Myocyte (in vitro differentiated cells): Measurements from ENCODE around the gene LAPTM5. TPM values are rescaled to one million over a fixed set of nuclear protein-coding genes. Genes with fewer than 3 reads are reported as not detected.
"Not testable (repeated sequence)": the region's sequence is repeated elsewhere in the genome, so short reads cannot be mapped to it uniquely, and the experiment has no call there.

ENCODE experiments used
- DNase-seq: peaks from one replicate; pipeline ENCODE4 v3.0.0-alpha.2; 2012; ENCODE audit warnings: low read depth
- polyA plus RNA-seq: library from polyadenylated mRNA; unstranded; fragments of >200 nt; gene quantifications from one replicate; pipeline ENCODE4 v1.2.1, GENCODE V29; 2012; ENCODE audit warnings: missing spikeins
- total RNA-seq: library from RNA; depleted of rRNA; stranded (reverse); fragments of >200 nt; gene quantifications from 2 replicates; pipeline ENCODE4 v1.2.3, GENCODE V29; 2014

The LAPTM5 gene
- total RNA-seq, result 0.62 and 0.78 TPM in 2 replicates
- 1.3 TPM for polyA plus RNA-seq

- DNase-seq, result no peak
Observed at GRCh38 chr1:30757352-30758120, at the start of gene LAPTM5. Gene LAPTM5, minus strand, starts transcription at chr1:30757774. Its CDS starts 29 bp downstream, at chr1:30757745.

DNA sequence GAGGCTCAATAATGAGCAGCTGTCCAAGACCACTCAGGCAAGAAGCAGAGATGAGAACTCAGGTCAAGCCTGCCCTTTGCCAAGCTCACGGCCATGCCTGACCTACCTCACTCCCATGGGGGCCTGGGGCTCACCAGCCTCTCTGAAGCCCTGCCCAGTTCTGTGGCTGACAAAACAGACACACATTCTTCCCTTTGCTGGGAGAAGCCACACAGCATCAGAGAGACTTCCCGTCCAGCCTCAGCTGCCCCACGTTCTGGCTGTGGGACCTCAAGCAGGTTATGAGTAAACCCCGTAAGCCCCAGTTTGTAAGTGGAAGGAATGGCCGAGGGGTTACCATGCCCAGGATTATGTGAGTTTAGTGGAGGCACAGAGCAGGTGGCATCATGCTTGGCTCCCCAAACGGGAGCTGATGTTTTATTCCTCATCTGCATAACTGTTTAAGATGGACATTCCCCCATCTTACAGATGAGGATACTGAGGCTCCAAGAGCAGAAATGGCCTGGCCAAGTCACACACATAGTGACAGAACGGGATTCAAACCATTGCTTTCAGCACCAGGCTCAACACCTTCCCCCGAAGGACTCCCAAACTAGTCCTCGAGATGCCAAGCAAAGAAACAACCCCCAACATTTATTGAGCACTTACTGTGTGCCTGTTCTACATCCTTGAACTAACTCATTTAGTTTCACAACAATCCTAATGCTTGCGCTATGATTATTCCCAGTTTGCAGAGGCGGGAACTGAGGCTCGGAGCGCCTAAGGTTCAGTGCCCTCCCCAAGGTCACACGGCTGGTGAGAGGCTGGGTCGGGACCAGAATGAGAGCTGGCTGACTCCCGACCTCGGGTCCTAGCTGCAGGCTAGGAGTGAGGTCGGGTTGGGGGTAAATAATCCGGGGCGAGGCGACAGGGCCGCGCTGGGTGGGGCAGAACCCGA, 49.1 kb upstream of the LAPTM5 start:
- DNase-seq, result no peak

GRCh38 chr1:30805304-30806003, 47.9 kb upstream of the LAPTM5 start:
- no peak for DNase-seq

DNA sequence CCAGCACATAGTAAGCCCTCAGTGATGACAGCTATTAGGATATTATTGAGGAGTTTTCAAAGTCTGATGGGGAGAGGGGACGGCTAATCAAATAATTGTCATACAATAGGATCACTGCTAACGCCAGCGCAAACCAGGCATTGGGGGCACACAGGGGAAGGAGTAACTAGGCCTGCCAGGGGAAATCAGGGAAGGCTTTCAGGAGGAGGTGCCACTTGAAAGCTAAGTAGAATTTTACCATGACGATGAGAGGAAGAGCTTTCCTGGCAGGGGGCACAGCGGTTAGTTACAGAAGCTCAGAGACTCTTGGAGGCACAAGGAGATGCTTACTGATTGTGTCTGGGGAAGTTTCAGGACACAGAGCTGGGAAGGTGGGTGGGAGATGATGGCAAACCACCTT, 47.2 kb upstream of the LAPTM5 start:
- no peak for DNase-seq

DNA sequence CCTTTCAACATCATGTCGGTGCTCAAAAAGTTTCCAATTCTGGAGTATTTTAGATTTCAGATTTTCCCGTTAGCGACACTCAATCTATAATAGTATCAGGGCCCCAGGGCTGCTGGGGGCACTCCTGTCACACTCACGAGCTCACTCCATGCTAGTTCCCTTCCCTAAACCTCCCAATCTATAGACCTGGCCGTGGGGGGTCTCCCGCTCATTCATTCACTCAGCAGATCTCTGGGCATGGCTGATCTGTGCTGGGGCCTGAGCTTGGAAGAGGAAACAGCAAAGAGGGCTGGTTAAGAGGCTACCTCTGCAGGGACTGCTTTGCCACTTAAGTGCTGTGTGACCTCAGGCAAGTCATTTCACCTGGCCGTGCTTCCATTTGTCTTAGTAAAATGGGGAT, 46.8 kb upstream of the LAPTM5 start:
- DNase-seq, result no peak

DNA sequence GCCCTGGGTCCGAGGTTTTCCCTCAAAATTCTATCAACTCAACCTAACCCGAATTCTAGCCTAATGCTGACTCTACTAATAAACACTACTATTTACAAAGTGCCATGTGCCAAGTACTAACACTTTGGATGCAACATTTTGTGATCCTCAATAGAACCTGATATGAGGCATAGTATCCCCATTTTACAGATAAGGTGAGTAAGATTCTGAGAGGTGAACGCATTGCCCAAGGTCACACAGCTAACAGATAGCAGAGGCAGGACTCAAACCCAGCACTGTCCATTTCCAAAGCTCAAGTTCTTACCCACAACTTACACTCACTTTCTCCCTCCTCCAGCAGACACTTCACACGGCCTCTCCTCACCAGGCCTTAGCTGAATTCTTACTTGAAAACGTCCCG, 46.0 kb upstream of the LAPTM5 start:
- no peak for DNase-seq

GRCh38 chr1:30801771-30802198, 44.2 kb upstream of the LAPTM5 start:
- peak; percentile 74 for DNase-seq

- DNase-seq, result no peak
Observed at GRCh38 chr1:30799233-30799511, 41.6 kb upstream of the LAPTM5 start.

- no peak for DNase-seq
Observed at GRCh38 chr1:30798389-30799232, 41.0 kb upstream of the LAPTM5 start.

GRCh38 chr1:30795026-30795425, 37.5 kb upstream of the LAPTM5 start:
- no peak for DNase-seq

- no peak for DNase-seq
Observed at GRCh38 chr1:30794260-30794659, 36.7 kb upstream of the LAPTM5 start.

DNA sequence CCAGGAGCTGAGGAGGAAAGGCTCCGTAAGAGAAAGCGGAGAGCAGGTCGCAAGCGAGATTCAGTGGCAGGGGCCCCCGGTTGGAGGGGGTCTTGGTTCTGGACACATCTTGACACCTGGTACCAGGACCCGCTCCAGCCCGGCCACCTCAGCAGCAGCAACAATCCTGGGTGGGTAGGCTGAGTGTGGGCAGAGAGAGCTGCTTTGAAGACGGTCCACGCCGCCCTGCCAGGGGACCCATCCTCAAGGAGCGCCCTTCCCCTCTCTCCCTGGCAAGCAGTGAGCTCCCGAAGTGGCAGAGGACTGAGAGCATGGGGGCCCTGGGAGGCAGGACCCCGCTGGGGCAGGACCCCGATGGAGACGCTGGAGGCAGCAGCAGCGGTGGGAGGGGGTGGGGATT, 35.6 kb upstream of the LAPTM5 start:
- no peak for DNase-seq

- no peak for DNase-seq
Observed at GRCh38 chr1:30791868-30792267, 34.3 kb upstream of the LAPTM5 start.

- DNase-seq, result no peak
Observed at GRCh38 chr1:30790850-30791778, 33.5 kb upstream of the LAPTM5 start.

DNA sequence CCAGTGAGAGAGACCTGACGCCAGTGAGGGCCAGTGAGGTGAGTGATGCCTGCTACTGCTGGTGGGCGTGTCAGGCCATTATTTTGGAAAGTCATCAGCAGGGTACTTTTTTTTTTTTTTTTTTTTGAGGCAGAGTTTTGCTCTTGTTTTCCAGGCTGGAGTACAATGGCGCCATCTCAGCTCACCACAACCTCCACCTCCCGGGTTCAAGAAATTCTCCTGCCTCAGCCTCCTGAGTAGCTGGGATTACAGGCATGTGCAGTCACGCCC, 32.6 kb upstream of the LAPTM5 start:
- DNase-seq, result not testable (repeated sequence)

DNA sequence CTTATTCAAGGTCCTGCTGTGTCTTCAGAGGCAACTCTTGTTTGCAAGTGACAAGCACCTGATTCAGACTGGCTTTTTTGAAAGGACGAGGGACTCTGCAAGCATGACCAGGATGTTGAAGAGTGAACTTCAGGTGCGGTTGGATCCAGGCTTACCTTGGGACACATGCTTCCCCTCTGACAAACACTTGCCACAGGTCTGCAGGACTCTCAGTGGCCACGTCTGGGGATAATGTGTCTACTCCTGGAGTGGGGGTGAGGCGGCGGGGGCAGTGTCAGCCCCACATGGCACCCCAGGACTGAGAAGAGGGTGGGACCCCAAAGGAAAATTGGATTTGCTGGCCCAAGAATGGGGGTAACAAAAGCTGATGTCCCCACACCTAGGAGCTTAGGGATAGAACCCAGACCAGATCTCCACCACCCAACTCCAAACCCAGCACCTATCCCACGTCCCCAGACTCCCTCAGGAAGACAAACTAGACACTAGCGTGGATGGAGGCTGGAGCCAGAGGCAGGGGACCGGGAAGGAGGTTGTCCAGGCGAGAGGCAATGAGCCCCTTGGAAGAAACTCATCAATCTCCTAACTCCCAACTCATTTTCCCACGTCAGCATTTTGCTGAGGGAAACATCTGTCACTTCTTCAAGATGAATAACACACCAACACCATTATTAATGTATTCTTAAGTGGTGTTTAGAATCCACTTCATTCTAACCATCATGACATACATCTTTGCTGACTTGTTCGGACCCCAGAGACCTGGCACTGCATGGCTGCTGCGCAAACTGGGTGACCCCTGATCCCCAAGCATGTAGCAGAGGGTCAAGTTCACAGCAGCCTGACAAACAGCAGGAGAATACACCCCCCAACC, 32.0 kb upstream of the LAPTM5 start:
- no peak for DNase-seq

- DNase-seq, result no peak
Observed at GRCh38 chr1:30788580-30789387, 31.2 kb upstream of the LAPTM5 start.

DNA sequence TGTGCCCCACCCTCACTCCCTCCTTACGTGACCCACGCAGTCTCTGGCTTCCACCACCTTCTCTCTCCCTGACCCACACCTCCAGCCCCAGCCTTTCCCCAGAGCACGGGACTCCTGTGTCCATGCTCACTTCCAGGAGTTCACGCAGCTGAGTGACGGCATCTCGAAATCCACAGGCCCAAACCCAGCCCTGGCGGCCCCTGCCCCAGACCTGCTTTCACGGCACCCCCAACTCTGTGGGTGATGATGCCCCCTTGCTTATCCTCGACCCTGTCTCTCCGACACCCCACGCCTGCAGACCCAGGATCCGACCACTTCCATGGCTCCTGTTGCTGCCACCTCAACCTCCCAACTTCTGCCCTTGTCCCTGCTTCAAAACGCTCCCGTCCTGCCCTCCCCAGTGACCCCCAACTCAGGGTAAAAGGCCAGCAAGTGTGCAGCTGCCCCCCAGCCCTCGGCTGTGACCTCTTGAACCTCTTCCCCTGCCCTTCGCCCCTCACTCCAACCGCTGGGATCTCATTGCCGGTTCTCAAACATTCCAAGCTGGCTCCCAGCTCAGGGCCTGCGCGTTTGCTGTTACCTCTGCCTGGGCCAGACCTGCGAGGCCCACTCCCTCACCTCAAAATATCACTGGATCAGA, 30.4 kb upstream of the LAPTM5 start:
- no peak for DNase-seq
